HG02642 (cell line): ENCODE data around the gene LCE2B.

Source experiments
- ATAC-seq: cut with Tn5 transposase; IDR thresholded peaks from one replicate; pipeline ENCODE4 v1.9.1; 2021; ENCODE audit warnings: mild to moderate bottlenecking; ENCODE audit not compliant: unreplicated experiment, poor library complexity

The LCE2B gene

DNA sequence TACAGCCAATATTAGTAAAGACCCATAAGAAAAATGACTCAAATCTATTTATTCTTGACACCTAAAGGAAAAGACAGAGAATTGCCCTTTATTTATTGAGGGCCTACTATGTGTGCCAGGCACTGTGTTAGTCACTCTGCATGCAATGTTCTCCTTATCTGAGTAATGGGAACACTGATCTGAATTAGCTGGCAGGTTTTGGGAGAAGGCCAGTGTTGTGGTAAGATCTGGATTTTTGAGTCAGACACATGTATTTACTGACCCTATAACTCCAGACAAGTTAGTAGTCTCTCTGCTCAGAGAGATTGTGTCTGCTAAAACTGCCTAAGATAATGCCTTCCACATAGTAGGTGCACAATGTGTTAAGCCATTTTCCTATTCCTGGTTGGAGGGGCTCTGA is 39.3 kb downstream of the LCE2B start:
- ATAC-seq, result no peak

DNA sequence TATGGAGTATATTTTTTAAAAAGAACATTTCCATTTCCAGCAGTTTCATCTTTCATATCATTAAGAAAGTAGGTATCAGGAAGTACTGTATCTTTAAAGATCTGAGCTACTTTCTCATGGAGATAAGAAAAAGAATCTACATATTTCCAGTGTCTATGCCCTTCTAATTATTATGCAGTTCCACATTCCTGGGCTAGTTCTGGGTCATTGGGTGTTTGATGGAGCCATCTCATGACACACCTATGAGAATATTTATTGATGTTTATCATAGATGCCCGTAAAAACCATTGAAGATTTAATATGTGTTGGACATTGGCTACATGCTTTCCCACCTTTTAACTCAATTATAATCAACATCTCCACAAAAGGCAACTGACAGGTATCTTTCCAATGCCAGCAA is 43.1 kb downstream of the LCE2B start:
- ATAC-seq, result no peak

DNA sequence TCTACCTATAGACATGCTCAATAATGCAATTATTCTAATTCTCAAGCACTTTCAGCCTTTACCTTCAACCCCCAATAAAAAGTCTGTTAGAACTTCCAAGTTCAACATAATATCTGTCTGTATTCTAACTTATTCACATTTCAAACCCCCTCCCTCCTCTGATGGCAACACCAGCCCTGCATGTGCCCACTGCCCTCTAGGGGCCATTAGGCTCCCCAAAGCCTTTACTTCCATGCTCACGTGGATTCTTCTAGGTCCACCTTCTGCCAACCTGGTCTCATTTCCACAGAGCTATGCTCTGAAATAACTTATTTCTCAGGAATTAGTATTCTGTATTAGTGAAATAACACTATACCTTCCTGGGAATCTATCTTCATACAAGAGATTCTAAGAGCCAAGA is 49.7 kb downstream of the LCE2B start:
- no peak for ATAC-seq
